Sciatic nerve (tissue), 2 donors: ENCODE data around the gene ZNF138. TPM values are rescaled to one million over a fixed set of nuclear protein-coding genes. Genes with fewer than 3 reads are reported as not detected.
A peak's percentile ranks its signal among the peaks of the same experiment; 100 is the strongest.
"Not testable (repeated sequence)": the region's sequence is repeated elsewhere in the genome, so short reads cannot be mapped to it uniquely, and the experiment has no call there.

Experiments
- ATAC-seq: fragments of 200-7000 bp; cut with Tn5 transposase; one replicate; pipeline ENCODE4 v1.9.1; 2020; ENCODE audit warnings: mild to moderate bottlenecking, moderate library complexity
- DNase-seq: peaks from one replicate; pipeline ENCODE4 v3.0.0-alpha.2; 2020; ENCODE audit warnings: low spot score
- intact Hi-C: fragments of 100-400 bp; cut with DNase I; formaldehyde crosslinking; loops from one replicate; pipeline ENCODE4 v1.14.2; 2022
- total RNA-seq: library from RNA; stranded (reverse); fragmentation: NEBNext Ultra II Directional; extraction: Animal tissue kit (Norgen Biotek cat#: 25700); gene quantifications from one replicate; pipeline ENCODE4 v1.2.1, GENCODE V29; 2021
- donor health status: DM: no; HTN: no; CAD: no.
- donor health status: DM: no; HTN: no; CAD: no.

ZNF138 gene
- 14.7 TPM for total RNA-seq

GRCh38 chr7:64794171-64794844 lies at the start of gene ZNF138:
Gene ZNF138, plus strand, starts transcription at chr7:64794428. Its CDS starts 141 bp downstream, at chr7:64794569.
- peak; percentile 100 for ATAC-seq
- intact Hi-C loops, result no loop called here
- peak; percentile 97 for DNase-seq

GRCh38 chr7:64744680-64745079 lies 49.5 kb upstream of the ZNF138 start:
- intact Hi-C loops, result no loop called here
- DNase-seq (no peak), ATAC-seq (no peak)

GRCh38 chr7:64747802-64748201 lies 46.4 kb upstream of the ZNF138 start:
- DNase-seq, result no peak
- intact Hi-C loops, result no loop called here
- no peak for ATAC-seq

GRCh38 chr7:64753032-64753431 lies 41.2 kb upstream of the ZNF138 start:
- DNase-seq (no peak), ATAC-seq (no peak)

GRCh38 chr7:64755865-64756264 lies 38.4 kb upstream of the ZNF138 start:
- DNase-seq (no peak), ATAC-seq (no peak)
- intact Hi-C loops, result no loop called here

More at GRCh38 chr7:64753032-64753431, 41.2 kb upstream of the ZNF138 start:
- intact Hi-C loops, result no loop called here

GRCh38 chr7:64758151-64758550 lies 36.1 kb upstream of the ZNF138 start:
- intact Hi-C loops, result no loop called here
- ATAC-seq (no peak), DNase-seq (no peak)

- intact Hi-C loops, result no loop called here
- ATAC-seq, result no peak
- DNase-seq, result no peak
Observed at GRCh38 chr7:64768824-64769223, 25.4 kb upstream of the ZNF138 start.

- ATAC-seq (no peak), DNase-seq (no peak)
- intact Hi-C loops, result no loop called here
Observed at GRCh38 chr7:64774204-64774842, 19.9 kb upstream of the ZNF138 start.

GRCh38 chr7:64775289-64775688 lies 18.9 kb upstream of the ZNF138 start:
- intact Hi-C loops, result no loop called here
- no peak for DNase-seq
- no peak for ATAC-seq

- DNase-seq, ATAC-seq, intact Hi-C loops: not testable (repeated sequence)
Observed at GRCh38 chr7:64784842-64785241, 9.4 kb upstream of the ZNF138 start.

GRCh38 chr7:64787295-64787694 lies 6.9 kb upstream of the ZNF138 start:
- intact Hi-C loops, result no loop called here

GRCh38 chr7:64789241-64789640 lies 5.0 kb upstream of the ZNF138 start:
- intact Hi-C loops, ATAC-seq, DNase-seq: not testable (repeated sequence)

More at GRCh38 chr7:64787295-64787694, 6.9 kb upstream of the ZNF138 start:
- ATAC-seq (no peak), DNase-seq (no peak)

GRCh38 chr7:64793106-64793755 lies 997 bp upstream of the ZNF138 start:
- intact Hi-C loops, result no loop called here
- DNase-seq (no peak), ATAC-seq (no peak)

GRCh38 chr7:64795176-64795575 lies 948 bp downstream of the ZNF138 start:
- no peak for ATAC-seq
- intact Hi-C loops, result no loop called here
- DNase-seq, result no peak

- ATAC-seq, intact Hi-C loops: not testable (repeated sequence)
Observed at GRCh38 chr7:64799169-64799568, 4.9 kb downstream of the ZNF138 start.

GRCh38 chr7:64802699-64803098 lies 8.5 kb downstream of the ZNF138 start:
- no peak for ATAC-seq
- intact Hi-C loops, result no loop called here
- DNase-seq, result no peak

More at GRCh38 chr7:64799169-64799568, 4.9 kb downstream of the ZNF138 start:
- not testable (repeated sequence) for DNase-seq

GRCh38 chr7:64807731-64808365 lies 13.6 kb downstream of the ZNF138 start:
- ATAC-seq (no peak), DNase-seq (no peak)
- intact Hi-C loops, result no loop called here

- no peak for DNase-seq
- ATAC-seq, result no peak
- intact Hi-C loops, result no loop called here
Observed at GRCh38 chr7:64811767-64812166, 17.5 kb downstream of the ZNF138 start.

- intact Hi-C loops, result no loop called here
- no peak for ATAC-seq
- no peak for DNase-seq
Observed at GRCh38 chr7:64830926-64831325, 36.7 kb downstream of the ZNF138 start.

- intact Hi-C loops, result no loop called here
- ATAC-seq, result no peak
- no peak for DNase-seq
Observed at GRCh38 chr7:64832136-64832535, 37.9 kb downstream of the ZNF138 start.
